ENCODE measurements around the gene MTM1.

GRCh38 chrX:150649096-150649870 is 80.9 kb downstream of the MTM1 start:
- no peak for TF ChIP-seq TAF1 (IDR thresholded peaks at IDR 0.05; ENCODE audit: borderline replicate concordance, insufficient read depth, low read length)
- no peak for TF ChIP-seq REST (IDR thresholded peaks at IDR 0.05; ENCODE audit: insufficient read depth in 1 of 2, low read depth in 2 of 2, low read length in 2 of 2)
- no peak for TF ChIP-seq POLR2AphosphoS5 (IDR thresholded peaks at IDR 0.05; ENCODE audit: low read depth, low read length)
- no peak for TF ChIP-seq FOXP2 (optimal IDR thresholded peaks at IDR 0.05; ENCODE audit: borderline replicate concordance, extremely low read depth, extremely low read length, insufficient read depth)
- no peak for TF ChIP-seq SIN3A (IDR thresholded peaks at IDR 0.05; ENCODE audit: borderline replicate concordance, insufficient read depth, low read length)

Measured in PFSK-1 (cell line).